ENCODE data around the gene ANKRD27. TPM values are rescaled to one million over a fixed set of nuclear protein-coding genes. Genes with fewer than 3 reads are reported as not detected.

Gene ANKRD27
- total RNA-seq, 2 experiments from 2014 or later: 16.5 to 17.6 TPM

GRCh38 chr19:32603961-32604360, 71.0 kb downstream of the ANKRD27 start:
- no peak overlapping the region for H3K27ac Mint-ChIP-seq
- peaks cover 72% of the 10 kb centered on the region for H3K36me3 Mint-ChIP-seq (ENCODE audit: low read depth)
- peaks cover 47% of the 10 kb centered on the region for H3K36me3 ChIP-seq (ENCODE audit: insufficient read depth, low read length)
- no peaks in the 10 kb centered on the region for H3K27me3 ChIP-seq (ENCODE audit: control insufficient read depth in 1 of 2, insufficient read depth in 2 of 2, low read length in 2 of 2)
- ATAC-seq (ENCODE audit: poor library complexity): no peak
- no peak overlapping the region for H3K4me3 ChIP-seq (ENCODE audit: low read length)
- CTCF ChIA-PET: no interaction called here
- H3K9me3 Mint-ChIP-seq: no peaks in the 10 kb centered on the region
- no peaks in the 10 kb centered on the region for H3K9me3 ChIP-seq (ENCODE audit: control insufficient read depth in 1 of 2, insufficient read depth in 1 of 2, low read length in 2 of 2)
- no peak for DNase-seq
- no peak overlapping the region for H3K27ac ChIP-seq (ENCODE audit: low read depth in 1 of 2, low read length in 2 of 2)
- intact Hi-C loops (cut with DNase I, micrococcal nuclease): loop anchor here in 1 of 2 experiments (5.0 kb wide), 1 partner anchor 68 kb away; no protein-coding TSS in a partner anchor
- TF ChIP-seq CTCF (IDR thresholded peaks at IDR 0.05): no peak
- H3K4me1 Mint-ChIP-seq (ENCODE audit: low read depth): peaks cover 6% of the 10 kb centered on the region
- H3K4me1 ChIP-seq (ENCODE audit: insufficient read depth, low read length): no peaks in the 10 kb centered on the region
- H3K27me3 Mint-ChIP-seq: no peaks in the 10 kb centered on the region
- POLR2A ChIA-PET: no interaction called here
- H3K4me3 Mint-ChIP-seq: no peak overlapping the region

DNA sequence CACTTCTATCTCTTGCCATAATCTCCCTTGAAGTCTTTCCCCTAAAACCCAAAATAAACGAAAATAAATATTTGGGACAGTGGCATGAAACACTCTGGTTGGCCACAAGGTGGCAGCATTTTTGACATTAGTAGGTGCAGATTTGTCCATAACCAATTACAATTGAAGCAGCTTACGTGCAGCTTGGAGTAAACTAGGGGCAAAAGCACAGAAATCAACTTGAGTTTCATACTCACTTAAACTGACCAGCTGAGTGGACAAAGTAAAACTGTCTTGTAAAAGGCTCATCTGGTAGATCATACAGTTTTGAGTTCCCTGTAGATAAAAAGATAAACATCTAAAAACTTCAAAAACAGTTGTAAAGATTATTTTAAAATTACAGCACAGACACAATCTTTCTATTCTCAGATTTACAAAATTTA, 75.2 kb downstream of the ANKRD27 start:
- ChIA-PET POLR2A (interaction anchor here (1.1 to 1.5 kb wide), 2 partner anchors 18 to 76 kb away, joined by 3 read pairs; partner anchors contain the start of genes PDCD5 and RGS9BP), CTCF (interaction anchor here (0.6 to 1.7 kb wide), 8 partner anchors 12 to 817 kb away, joined by 3 to 7 read pairs (median 4); partner anchors contain the start of genes NUDT19 and PDCD5)
- no peak overlapping the region for H3K27ac Mint-ChIP-seq
- H3K36me3 Mint-ChIP-seq (ENCODE audit: low read depth): peaks cover 86% of the 10 kb centered on the region
- no peaks in the 10 kb centered on the region for H3K9me3 Mint-ChIP-seq
- Histone ChIP-seq H3K4me1 (ENCODE audit: insufficient read depth, low read length) (no peaks in the 10 kb centered on the region), H3K4me3 (ENCODE audit: low read length) (no peak overlapping the region), H3K27ac (ENCODE audit: low read depth in 1 of 2, low read length in 2 of 2) (no peak overlapping the region), H3K9me3 (ENCODE audit: control insufficient read depth in 1 of 2, insufficient read depth in 1 of 2, low read length in 2 of 2) (no peaks in the 10 kb centered on the region), H3K27me3 (ENCODE audit: control insufficient read depth in 1 of 2, insufficient read depth in 2 of 2, low read length in 2 of 2) (no peaks in the 10 kb centered on the region), H3K36me3 (ENCODE audit: insufficient read depth, low read length) (peaks cover 52% of the 10 kb centered on the region)
- H3K4me1 Mint-ChIP-seq (ENCODE audit: low read depth): peaks cover 6% of the 10 kb centered on the region
- ATAC-seq (ENCODE audit: poor library complexity) (peak; percentile 75), DNase-seq (peak in 11 of 14 experiments; percentile 7 to 82 (median 33))
- intact Hi-C loops (cut with DNase I, micrococcal nuclease): loop anchor here in 1 of 2 experiments (5.0 kb wide), 2 partner anchors 73 to 518 kb away; no protein-coding TSS in a partner anchor
- no peak overlapping the region for H3K4me3 Mint-ChIP-seq
- TF ChIP-seq CTCF (IDR thresholded peaks at IDR 0.05): peak; percentile 85
- no peaks in the 10 kb centered on the region for H3K27me3 Mint-ChIP-seq

DNA sequence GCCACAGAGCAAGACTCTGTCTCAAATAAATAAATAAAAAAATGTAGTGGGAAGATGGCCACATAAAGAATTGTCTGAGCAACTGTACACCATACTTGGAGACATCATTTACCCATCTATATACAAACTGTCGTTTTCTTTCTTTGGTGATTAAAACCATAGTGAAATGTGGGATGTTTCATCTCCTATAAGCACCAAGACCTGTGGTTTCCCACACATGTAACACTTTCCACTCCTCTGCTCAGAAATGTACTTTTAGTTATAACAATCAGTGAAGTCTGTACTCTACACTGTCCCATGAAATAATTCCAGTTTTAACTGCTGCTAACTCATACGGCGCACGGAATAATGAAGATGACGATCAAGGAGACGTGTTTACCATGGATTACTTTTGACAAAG, 75.7 kb downstream of the ANKRD27 start:
- peaks cover 53% of the 10 kb centered on the region for H3K36me3 ChIP-seq (ENCODE audit: insufficient read depth, low read length)
- Mint-ChIP-seq H3K36me3 (ENCODE audit: low read depth) (peaks cover 86% of the 10 kb centered on the region), H3K27me3 (no peaks in the 10 kb centered on the region), H3K4me1 (ENCODE audit: low read depth) (peaks cover 6% of the 10 kb centered on the region), H3K27ac (no peak overlapping the region), H3K9me3 (no peaks in the 10 kb centered on the region), H3K4me3 (no peak overlapping the region)
- ChIA-PET POLR2A (interaction anchor here (1.5 to 1.7 kb wide), 2 partner anchors 18 to 76 kb away, joined by 3 to 4 read pairs; partner anchors contain the start of genes PDCD5 and RGS9BP), CTCF (interaction anchor here (0.8 to 1.7 kb wide), 5 partner anchors 13 to 817 kb away, joined by 3 to 7 read pairs (median 3); partner anchors contain the start of gene NUDT19)
- no peak for TF ChIP-seq CTCF (IDR thresholded peaks at IDR 0.05)
- ATAC-seq (ENCODE audit: poor library complexity) (no peak), DNase-seq (no peak)
- no peak overlapping the region for H3K4me3 ChIP-seq (ENCODE audit: low read length)
- intact Hi-C loops (cut with DNase I, micrococcal nuclease): loop anchor here in 1 of 2 experiments (5.0 kb wide), 1 partner anchor 518 kb away; no protein-coding TSS in a partner anchor
- no peaks in the 10 kb centered on the region for H3K9me3 ChIP-seq (ENCODE audit: control insufficient read depth in 1 of 2, insufficient read depth in 1 of 2, low read length in 2 of 2)
- no peaks in the 10 kb centered on the region for H3K27me3 ChIP-seq (ENCODE audit: control insufficient read depth in 1 of 2, insufficient read depth in 2 of 2, low read length in 2 of 2)
- H3K27ac ChIP-seq (ENCODE audit: low read depth in 1 of 2, low read length in 2 of 2): no peak overlapping the region
- H3K4me1 ChIP-seq (ENCODE audit: insufficient read depth, low read length): no peaks in the 10 kb centered on the region

All from CD4-positive, alpha-beta T cell (primary cell).